ENCODE data around the gene LACC1. TPM values are rescaled to one million over a fixed set of nuclear protein-coding genes. Genes with fewer than 3 reads are reported as not detected.

LACC1 gene
- total and polyA plus RNA-seq, 2 experiments from 2014 or later = 6.4 to 8.2 TPM

DNA sequence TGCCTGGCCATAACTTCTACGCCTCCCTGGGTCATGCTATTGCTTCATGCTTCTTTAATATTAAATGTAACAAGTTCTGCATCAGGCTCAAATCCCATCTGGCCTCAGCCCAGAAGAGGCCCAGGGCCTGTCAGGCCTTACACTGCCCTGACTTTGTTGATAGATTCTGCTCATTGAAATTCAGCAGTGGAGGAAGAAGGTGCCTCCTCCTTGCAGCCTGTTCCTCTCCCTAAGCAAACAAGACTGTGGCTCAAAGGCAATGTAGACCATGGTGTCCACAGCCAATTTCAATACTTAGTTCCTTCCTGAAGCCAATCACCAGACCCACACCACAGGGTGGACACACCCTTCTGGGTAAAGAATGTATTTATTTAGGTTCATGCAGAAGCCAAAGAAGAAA, 59.4 kb downstream of the LACC1 start:
- Histone ChIP-seq H3K4me1 (ENCODE audit: insufficient read depth) (no peaks in the 10 kb centered on the region), H3K27me3 (replicated peaks; ENCODE audit: insufficient read depth) (peaks cover 43% of the 10 kb centered on the region), H2AFZ (no peak overlapping the region), H3K36me3 (ENCODE audit: low read depth) (no peaks in the 10 kb centered on the region), H3F3A (ENCODE audit: insufficient read depth) (no peaks in the 10 kb centered on the region), H3K9me3 (ENCODE audit: low read depth) (no peaks in the 10 kb centered on the region), H3K9me2 (ENCODE audit: insufficient read depth) (no peaks in the 10 kb centered on the region), H3K9ac (no peak overlapping the region), H3K27ac (no peak overlapping the region), H3K4me2 (ENCODE audit: unreplicated experiment) (no peak overlapping the region), H4K20me1 (ENCODE audit: insufficient read depth) (no peaks in the 10 kb centered on the region), H3K79me2 (ENCODE audit: insufficient read depth) (no peaks in the 10 kb centered on the region), H3K4me3 (no peak overlapping the region)
- TF ChIP-seq EZH2phosphoT487 (IDR thresholded peaks at IDR 0.05; ENCODE audit: insufficient read depth, low read depth) (no peak), EZH2 (IDR thresholded peaks at IDR 0.05; ENCODE audit: insufficient read depth, poor library complexity, severe bottlenecking) (no peak)
- in situ Hi-C loops (cut with MboI) = no loop called here
- DNase-seq = no peak
- WGBS, 2 experiments (ENCODE audit: low coverage in 1 of 2, low lambda C conversion rate in 2 of 2, missing lambda C conversion rate in 2 of 2) = 79 to 80% methylated on average over 1 of the region's 1 CpG

DNA sequence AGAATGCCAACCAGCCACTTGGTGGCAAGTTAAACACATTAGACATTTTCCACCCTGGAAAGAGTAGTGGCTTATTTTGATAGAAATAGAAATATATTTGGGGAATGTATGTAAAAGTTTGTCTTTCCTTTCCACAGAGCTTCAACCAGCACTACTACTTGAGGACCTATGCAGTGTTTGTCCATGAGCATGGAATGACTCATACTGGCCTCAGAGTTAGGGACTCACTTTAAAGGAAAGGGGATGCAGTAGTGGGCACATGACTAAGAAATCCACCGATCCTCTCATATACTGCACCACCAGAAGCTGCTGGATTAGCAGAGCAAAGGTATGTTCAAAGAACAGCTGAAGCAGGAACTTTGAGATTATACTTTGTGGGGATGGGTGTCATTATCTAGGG, 62.6 kb downstream of the LACC1 start:
- in situ Hi-C loops (cut with MboI) = no loop called here
- no peak overlapping the region for H3K9ac ChIP-seq
- DNase-seq = no peak
- peaks cover 49% of the 10 kb centered on the region for H3K27me3 ChIP-seq (replicated peaks; ENCODE audit: insufficient read depth)
- no peak for TF ChIP-seq EZH2phosphoT487 (IDR thresholded peaks at IDR 0.05; ENCODE audit: insufficient read depth, low read depth)
- no peak for TF ChIP-seq EZH2 (IDR thresholded peaks at IDR 0.05; ENCODE audit: insufficient read depth, poor library complexity, severe bottlenecking)
- no peaks in the 10 kb centered on the region for H3K9me2 ChIP-seq (ENCODE audit: insufficient read depth)
- no peaks in the 10 kb centered on the region for H3K79me2 ChIP-seq (ENCODE audit: insufficient read depth)
- no peaks in the 10 kb centered on the region for H3K4me1 ChIP-seq (ENCODE audit: insufficient read depth)
- 71 to 73% methylated on average over 1 of the region's 1 CpG for WGBS, 2 experiments (ENCODE audit: low coverage in 1 of 2, low lambda C conversion rate in 2 of 2, missing lambda C conversion rate in 2 of 2)
- no peak overlapping the region for H3K4me2 ChIP-seq (ENCODE audit: unreplicated experiment)
- no peaks in the 10 kb centered on the region for H4K20me1 ChIP-seq (ENCODE audit: insufficient read depth)
- H3K36me3 ChIP-seq (ENCODE audit: low read depth) = no peaks in the 10 kb centered on the region
- no peaks in the 10 kb centered on the region for H3K9me3 ChIP-seq (ENCODE audit: low read depth)
- no peak overlapping the region for H3K27ac ChIP-seq
- H2AFZ ChIP-seq = no peak overlapping the region
- H3F3A ChIP-seq (ENCODE audit: insufficient read depth) = no peaks in the 10 kb centered on the region
- no peak overlapping the region for H3K4me3 ChIP-seq

Other genes with a start within 250 kb of the LACC1 start
- 1.8 and 2.7 TPM in 2 replicates for gene ENOX1, start 92.9 kb upstream of the LACC1 start, total RNA-seq (2014; rRNA removed; shearing (Covaris generic))
- gene ENOX1, start 92.9 kb upstream of the LACC1 start, polyA plus RNA-seq (2016; fragmentation: Nextera tagmentation; extraction: Ambion mirVana) = 2.4 and 3.2 TPM in 2 replicates
- 1.3 and 7.6 TPM in 2 replicates for gene CCDC122, start 164 bp upstream of the LACC1 start, total RNA-seq (2014; rRNA removed; shearing (Covaris generic))
- 4.1 and 4.8 TPM in 2 replicates for gene CCDC122, start 164 bp upstream of the LACC1 start, polyA plus RNA-seq (2016; fragmentation: Nextera tagmentation; extraction: Ambion mirVana)

All from GM23248 (cell line).